HCT116 (cell line): ENCODE data around the gene NMRAL1. TPM values are rescaled to one million over a fixed set of nuclear protein-coding genes. Genes with fewer than 3 reads are reported as not detected.

Experiments used
- ATAC-seq: fragments of 200-7000 bp; cut with Tn5 transposase; 2 replicates; pipeline ENCODE4 v1.9.1; 2020; ENCODE audit warnings: mild to moderate bottlenecking, moderate library complexity
- BruUV-seq: library from RNA; stranded (reverse); fragments of 400-500 nt; replicated peaks from 2 replicates; lab custom pipeline; 2021; lab: Mats Ljungman, UMichigan
- CTCF ChIA-PET: fragments of 300-600 bp; sonication (Branson Sonifier 250); formaldehyde crosslinking; loops from one replicate; lab custom pipeline; 2021; ENCODE audit warnings: antibody characterized with exemption; lab: Charles Lee
- POLR2A ChIA-PET: fragments of 300-600, 350-600 bp; sonication (Branson Sonifier 250); formaldehyde crosslinking; loops from one replicate; lab custom pipeline; 2021; ENCODE audit warnings: antibody characterized with exemption; lab: Charles Lee
- RAD21 ChIA-PET, 2 experiments: fragments of 300-600 bp; sonication (Branson Sonifier 250); formaldehyde crosslinking; loops; one replicate each; lab custom pipeline; 2023; ENCODE audit warnings: low total read pairs in 2 of 2; ENCODE audit not compliant: uncharacterized antibody in 2 of 2, unreplicated experiment in 2 of 2, low non-redundant PET in 1 of 2; lab: Charles Lee
- DNase-seq: peaks from one replicate; pipeline ENCODE4 v3.0.0-alpha.2; 2010; ENCODE audit warnings: low read depth, low spot score
- H2AFZ ChIP-seq: fragments of 200-600 bp; shearing (Covaris generic), sonication (generic); 2 replicates; pipeline ENCODE4 v1.6.1; 2017; ENCODE audit warnings: low read depth, mixed run types, mixed read lengths, antibody characterized with exemption, low read length; ENCODE audit not compliant: poor library complexity, severe bottlenecking
- H3K27ac ChIP-seq: 2 replicates; pipeline ENCODE4 v1.5.1; 2012; ENCODE audit warnings: low read depth, low read length
- H3K27me3 ChIP-seq: fragments of 200-600 bp; sonication (generic); 2 replicates; pipeline ENCODE4 v1.6.1; 2016; ENCODE audit warnings: mixed run types, low read length, mixed read lengths; ENCODE audit not compliant: insufficient read depth
- H3K36me3 ChIP-seq, 2 experiments: fragments of 200-500 bp in 1 of 2; fragments of 200-600 bp in 1 of 2; sonication (Bioruptor generic) in 1 of 2; sonication (generic) in 1 of 2; 2 replicates each; pipeline versions ENCODE4 v1.5.1 to v1.6.1; 2014 to 2016; ENCODE audit warnings: low read length in 2 of 2, inconsistent platforms in 1 of 2, mixed read lengths in 1 of 2, mixed run types in 1 of 2; ENCODE audit not compliant: insufficient read depth in 2 of 2, control insufficient read depth in 1 of 2
- H3K4me1 ChIP-seq, 2 experiments: fragments of 200-600 bp in 1 of 2; sonication (generic) in 1 of 2; 2 replicates each; pipeline versions ENCODE4 v1.5.1 to v1.6.1; 2012 to 2017; ENCODE audit warnings: low read length in 2 of 2, inconsistent platforms in 1 of 2, mild to moderate bottlenecking in 1 of 2, mixed read lengths in 1 of 2, mixed run types in 1 of 2, moderate library complexity in 1 of 2; ENCODE audit not compliant: insufficient read depth in 2 of 2, control insufficient read depth in 1 of 2
- H3K4me2 ChIP-seq: fragments of 200-600 bp; sonication (generic); 2 replicates; pipeline ENCODE4 v1.6.1; 2017; ENCODE audit warnings: mixed run types, low read length, mixed read lengths
- H3K4me3 ChIP-seq, 2 experiments: fragments of 200-600 bp in 1 of 2; sonication (generic) in 1 of 2; replicated peaks in 1 of 2; 2 replicates each; pipeline ENCODE4 v1.5.1; 2011 to 2016; ENCODE audit warnings: low read length in 2 of 2, control low read depth in 1 of 2, low read depth in 1 of 2, mild to moderate bottlenecking in 1 of 2, mixed read lengths in 1 of 2, mixed run types in 1 of 2
- H3K79me2 ChIP-seq: fragments of 200-600 bp; sonication (generic); 2 replicates; pipeline ENCODE4 v1.6.1; 2017; ENCODE audit warnings: mild to moderate bottlenecking, mixed run types, low read length, moderate library complexity, mixed read lengths; ENCODE audit not compliant: insufficient read depth
- H3K9ac ChIP-seq: fragments of 200-600 bp; sonication (generic); 2 replicates; pipeline ENCODE4 v1.6.1; 2016; ENCODE audit warnings: low read length, mixed read lengths
- H3K9me2 ChIP-seq: fragments of 200-600 bp; sonication (generic), shearing (Covaris generic); 2 replicates; pipeline ENCODE4 v1.6.1; 2017; ENCODE audit warnings: mixed run types, mild to moderate bottlenecking, moderate library complexity; ENCODE audit not compliant: insufficient read depth
- H3K9me3 ChIP-seq, 2 experiments: fragments of 200-500 bp in 1 of 2; fragments of 200-600 bp in 1 of 2; sonication (Bioruptor generic) in 1 of 2; sonication (generic) in 1 of 2; 2 replicates each; pipeline ENCODE4 v1.6.1; 2014 to 2017; ENCODE audit warnings: low read length in 2 of 2, mixed read lengths in 2 of 2, inconsistent platforms in 1 of 2, low read depth in 1 of 2, mild to moderate bottlenecking in 1 of 2, mixed run types in 1 of 2, moderate library complexity in 1 of 2; ENCODE audit not compliant: control insufficient read depth in 1 of 2, insufficient read depth in 1 of 2
- H4K20me1 ChIP-seq: fragments of 200-600 bp; sonication (generic), shearing (Covaris generic); 2 replicates; pipeline ENCODE4 v1.6.1; 2017; ENCODE audit warnings: mixed run types, mild to moderate bottlenecking, moderate library complexity; ENCODE audit not compliant: insufficient read depth
- ATF3 ChIP-seq: IDR thresholded peaks from 2 replicates; pipeline ENCODE4 v1.6.1; 2012
- CEBPB ChIP-seq: IDR thresholded peaks from 2 replicates; pipeline ENCODE4 v1.6.1; 2012; ENCODE audit warnings: low read depth
- ELF1 ChIP-seq: IDR thresholded peaks from 2 replicates; pipeline ENCODE4 v1.6.1; 2012; ENCODE audit warnings: low read depth, borderline replicate concordance
- EZH2 ChIP-seq: fragments of 200-600 bp; sonication (generic); IDR thresholded peaks from 2 replicates; pipeline ENCODE4 v1.6.1; 2017; ENCODE audit warnings: antibody characterized with exemption, mixed run types
- EZH2phosphoT487 ChIP-seq: fragments of 200-600 bp; IDR thresholded peaks from 2 replicates; pipeline ENCODE4 v1.6.1; 2018; ENCODE audit warnings: antibody characterized with exemption, borderline replicate concordance
- FOSL1 ChIP-seq: IDR thresholded peaks from 2 replicates; pipeline ENCODE4 v1.6.1; 2012; ENCODE audit warnings: low read depth
- POLR2A ChIP-seq: IDR thresholded peaks from 2 replicates; pipeline ENCODE4 v1.7.0; 2011; ENCODE audit warnings: borderline replicate concordance; ENCODE audit not compliant: insufficient read depth, insufficient read length; ENCODE audit errors: extremely low read depth
- POLR2AphosphoS5 ChIP-seq: IDR thresholded peaks from 2 replicates; pipeline ENCODE4 v1.6.1; 2011; ENCODE audit warnings: mild to moderate bottlenecking, low read depth, low read length, moderate library complexity
- REST ChIP-seq: IDR thresholded peaks from 2 replicates; pipeline ENCODE4 v1.6.1; 2012; ENCODE audit warnings: low read depth
- SIN3A ChIP-seq: IDR thresholded peaks from 2 replicates; pipeline ENCODE4 v1.6.1; 2012; ENCODE audit warnings: low read depth
- SP1 ChIP-seq: IDR thresholded peaks from 2 replicates; pipeline ENCODE4 v1.6.1; 2012; ENCODE audit warnings: low read depth
- SRF ChIP-seq: IDR thresholded peaks from 2 replicates; pipeline ENCODE4 v1.6.1; 2012; ENCODE audit warnings: low read depth
- YY1 ChIP-seq: IDR thresholded peaks from 2 replicates; pipeline ENCODE4 v1.6.1; 2011; ENCODE audit warnings: low read length, low read depth, moderate library complexity, mild to moderate bottlenecking; ENCODE audit not compliant: insufficient replicate concordance; ENCODE audit errors: extremely low read depth
- ZBTB33 ChIP-seq: IDR thresholded peaks from 2 replicates; pipeline ENCODE4 v1.6.1; 2011; ENCODE audit warnings: mild to moderate bottlenecking, low read length, moderate library complexity; ENCODE audit not compliant: insufficient replicate concordance; ENCODE audit errors: extremely low read depth
- ZNF274 ChIP-seq: fragments of 200-500 bp; sonication (Bioruptor generic); IDR thresholded peaks from 2 replicates; pipeline ENCODE4 v1.6.1; 2014; ENCODE audit warnings: mild to moderate bottlenecking, low read depth, low read length, inconsistent platforms
- intact Hi-C: fragments of 100-400 bp; cut with micrococcal nuclease; formaldehyde crosslinking; loops from 2 replicates; pipeline ENCODE4 v1.10.0; 2022
- total RNA-seq: library from RNA; stranded (reverse); gene quantifications from one replicate; pipeline ENCODE4 v1.2.1, GENCODE V29; 2021; ENCODE audit not compliant: unreplicated experiment

Gene NMRAL1
- total RNA-seq, 1 experiment from 2014 or later: 76.7 TPM

GRCh38 chr16:4433914-4434787 lies 40.3 kb downstream of the NMRAL1 start:
- no peaks in the 10 kb centered on the region for H3K4me1 ChIP-seq
- ChIA-PET CTCF (no interaction called here), RAD21 (no interaction called here), POLR2A (no interaction called here)
- peaks cover 16 to 52% of the 10 kb centered on the region in 2 experiments for H3K36me3 ChIP-seq
- no peak overlapping the region for H3K4me2 ChIP-seq
- peaks cover 70% of the 10 kb centered on the region for H3K79me2 ChIP-seq
- no peak overlapping the region for H2AFZ ChIP-seq
- H3K27me3 ChIP-seq: no peaks in the 10 kb centered on the region
- intact Hi-C loops: no loop called here
- no peak overlapping the region for H3K27ac ChIP-seq
- DNase-seq (no peak), ATAC-seq (no peak)
- no peaks in the 10 kb centered on the region for H4K20me1 ChIP-seq
- no peaks in the 10 kb centered on the region for H3K9me2 ChIP-seq
- no peak overlapping the region for H3K9ac ChIP-seq
- no peak overlapping the region for H3K4me3 ChIP-seq
- no peak for TF ChIP-seq ELF1
- no peak for TF ChIP-seq ZBTB33
- BruUV-seq: no TSS peak
- no peaks in the 10 kb centered on the region for H3K9me3 ChIP-seq

GRCh38 chr16:4433228-4433627 lies 41.2 kb downstream of the NMRAL1 start:
- H3K27me3 ChIP-seq: no peaks in the 10 kb centered on the region
- no peaks in the 10 kb centered on the region for H3K9me3 ChIP-seq
- H3K27ac ChIP-seq: no peak overlapping the region
- H3K9ac ChIP-seq: no peak overlapping the region
- RAD21 ChIA-PET: no interaction called here
- H3K4me2 ChIP-seq: no peak overlapping the region
- CTCF ChIA-PET: no interaction called here
- H4K20me1 ChIP-seq: no peaks in the 10 kb centered on the region
- H2AFZ ChIP-seq: no peak overlapping the region
- no peak; the same call in 1 of the 2 replicates for ATAC-seq
- peaks cover 12 to 57% of the 10 kb centered on the region in 2 experiments for H3K36me3 ChIP-seq
- H3K9me2 ChIP-seq: no peaks in the 10 kb centered on the region
- POLR2A ChIA-PET: no interaction called here
- H3K4me3 ChIP-seq: no peak overlapping the region
- no peak for DNase-seq
- no TSS peak for BruUV-seq
- intact Hi-C loops: no loop called here
- H3K4me1 ChIP-seq: no peaks in the 10 kb centered on the region
- peaks cover 78% of the 10 kb centered on the region for H3K79me2 ChIP-seq
- no peak for TF ChIP-seq EZH2
- TF ChIP-seq FOSL1: no peak
- TF ChIP-seq EZH2phosphoT487: no peak
- TF ChIP-seq CEBPB: no peak
- no peak for TF ChIP-seq SP1
- no peak for TF ChIP-seq ZNF274
- TF ChIP-seq YY1: no peak
- no peak for TF ChIP-seq POLR2A
- TF ChIP-seq ATF3: no peak
- TF ChIP-seq SIN3A: no peak
- no peak for TF ChIP-seq REST
- TF ChIP-seq SRF: no peak
- no peak for TF ChIP-seq POLR2AphosphoS5
